Activated CD4-positive, CD25-positive, alpha-beta regulatory T cell treated with anti-CD3 and anti-CD28 coated beads, Interleukin-2, amount 50 U/mL, for 16 hours (primary cell): ENCODE results near the gene PTK6.
"Not testable (repeated sequence)": the region's sequence is repeated elsewhere in the genome, so short reads cannot be mapped to it uniquely, and the experiment has no call there.

Source experiments
- DNase-seq: peaks from one replicate; pipeline ENCODE4 v3.0.0-alpha.2; 2020; ENCODE audit warnings: low read depth, low spot score

Gene PTK6

GRCh38 chr20:63568986-63569949 lies 32.1 kb upstream of the PTK6 start:
- DNase-seq, result no peak

- no peak for DNase-seq
These were observed 31.2 kb upstream of the PTK6 start for GRCh38 chr20:63568170-63568981.

- DNase-seq, result no peak
These were observed 30.4 kb upstream of the PTK6 start for GRCh38 chr20:63567386-63568169.

GRCh38 chr20:63567136-63567385 lies 29.9 kb upstream of the PTK6 start:
- no peak for DNase-seq

- no peak for DNase-seq
These were observed 29.4 kb upstream of the PTK6 start for GRCh38 chr20:63566395-63567135.

GRCh38 chr20:63565699-63566335 lies 28.6 kb upstream of the PTK6 start:
- DNase-seq, result no peak

GRCh38 chr20:63565021-63565698 lies 28.0 kb upstream of the PTK6 start:
- DNase-seq, result no peak

- no peak for DNase-seq
These were observed 27.0 kb upstream of the PTK6 start for GRCh38 chr20:63564036-63564810.

GRCh38 chr20:63563225-63563935 lies 26.2 kb upstream of the PTK6 start:
- no peak for DNase-seq

GRCh38 chr20:63562461-63563224 lies 25.5 kb upstream of the PTK6 start:
- DNase-seq, result no peak

- DNase-seq, result no peak
These were observed 24.6 kb upstream of the PTK6 start for GRCh38 chr20:63561624-63562396.

GRCh38 chr20:63560856-63561609 lies 23.9 kb upstream of the PTK6 start:
- DNase-seq, result no peak

GRCh38 chr20:63560333-63560805 lies 23.2 kb upstream of the PTK6 start:
- no peak for DNase-seq

GRCh38 chr20:63559485-63560332 lies 22.5 kb upstream of the PTK6 start:
- DNase-seq, result not testable (repeated sequence)

- DNase-seq, result no peak
These were observed 21.8 kb upstream of the PTK6 start for GRCh38 chr20:63558804-63559484.
